ENCODE measurements around the gene TAS2R5. TPM values are rescaled to one million over a fixed set of nuclear protein-coding genes. Genes with fewer than 3 reads are reported as not detected.

The TAS2R5 gene
- total RNA-seq, 2 donors from 2014 or later = 0.59 TPM; not detected in 1

DNA sequence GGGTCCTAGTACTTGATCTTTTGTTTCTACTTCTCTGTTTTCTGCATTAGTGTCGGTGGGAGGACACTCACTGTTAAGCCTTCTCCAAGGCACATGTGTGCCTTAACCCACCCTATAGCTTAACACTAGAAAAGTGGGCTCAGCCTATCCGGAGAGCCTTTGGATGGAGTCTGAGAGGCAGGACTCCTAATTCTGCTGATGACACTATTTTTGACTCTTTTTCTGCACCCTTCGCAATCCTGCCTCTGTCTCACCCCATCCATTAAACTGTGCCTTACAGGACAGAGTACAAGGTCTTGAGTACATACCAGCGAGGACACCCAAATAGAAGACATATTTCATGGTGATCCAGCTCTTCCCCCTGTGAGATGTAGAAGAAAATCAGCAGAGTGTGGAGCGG is 50.7 kb downstream of the TAS2R5 start:
- no peaks in the 10 kb centered on the region for H3K27me3 ChIP-seq
- H3K4me3 ChIP-seq = no peak overlapping the region
- no peaks in the 10 kb centered on the region for H3K4me1 ChIP-seq
- H3K9me3 ChIP-seq = no peaks in the 10 kb centered on the region
- H3K36me3 ChIP-seq = no peaks in the 10 kb centered on the region
- DNase-seq (ENCODE audit: low spot score) = no peak
- TF ChIP-seq, protein P1, sequence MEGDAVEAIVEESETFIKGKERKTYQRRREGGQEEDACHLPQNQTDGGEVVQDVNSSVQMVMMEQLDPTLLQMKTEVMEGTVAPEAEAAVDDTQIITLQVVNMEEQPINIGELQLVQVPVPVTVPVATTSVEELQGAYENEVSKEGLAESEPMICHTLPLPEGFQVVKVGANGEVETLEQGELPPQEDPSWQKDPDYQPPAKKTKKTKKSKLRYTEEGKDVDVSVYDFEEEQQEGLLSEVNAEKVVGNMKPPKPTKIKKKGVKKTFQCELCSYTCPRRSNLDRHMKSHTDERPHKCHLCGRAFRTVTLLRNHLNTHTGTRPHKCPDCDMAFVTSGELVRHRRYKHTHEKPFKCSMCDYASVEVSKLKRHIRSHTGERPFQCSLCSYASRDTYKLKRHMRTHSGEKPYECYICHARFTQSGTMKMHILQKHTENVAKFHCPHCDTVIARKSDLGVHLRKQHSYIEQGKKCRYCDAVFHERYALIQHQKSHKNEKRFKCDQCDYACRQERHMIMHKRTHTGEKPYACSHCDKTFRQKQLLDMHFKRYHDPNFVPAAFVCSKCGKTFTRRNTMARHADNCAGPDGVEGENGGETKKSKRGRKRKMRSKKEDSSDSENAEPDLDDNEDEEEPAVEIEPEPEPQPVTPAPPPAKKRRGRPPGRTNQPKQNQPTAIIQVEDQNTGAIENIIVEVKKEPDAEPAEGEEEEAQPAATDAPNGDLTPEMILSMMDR (IDR thresholded peaks at IDR 0.05) = no peak
- H3K27ac ChIP-seq = no peak overlapping the region

Other genes with a start within 250 kb of the TAS2R5 start
- gene AGK, start 238.8 kb upstream of the TAS2R5 start, total RNA-seq = 10 to 100 TPM; 24.2 to 41.9 TPM
- 10 to 100 TPM in 1 of 2 donors, 1 to 10 TPM in 1; 6.5 to 10.6 TPM for gene DENND11, start 88.1 kb upstream of the TAS2R5 start, total RNA-seq
- not detected for gene WEE2, start 81.9 kb upstream of the TAS2R5 start, total RNA-seq
- gene SSBP1, start 51.9 kb upstream of the TAS2R5 start, total RNA-seq = 100 to 1,000 TPM; 102 to 119 TPM
- not detected for gene TAS2R3, start 26.1 kb upstream of the TAS2R5 start, total RNA-seq
- gene TAS2R4, start 13.5 kb upstream of the TAS2R5 start, total RNA-seq = under 1 TPM in 1 of 2 donors, not detected in 1; 0.31 TPM
- not detected for gene PRSS37, start 51.3 kb downstream of the TAS2R5 start, total RNA-seq
- not detected for gene OR9A4, start 126.2 kb downstream of the TAS2R5 start, total RNA-seq
- 1 to 10 TPM; 1.0 to 1.7 TPM for gene CLEC5A, start 156.8 kb downstream of the TAS2R5 start, total RNA-seq
- not detected for gene TAS2R38, start 183.6 kb downstream of the TAS2R5 start, total RNA-seq
- gene MGAM, start 205.7 kb downstream of the TAS2R5 start, total RNA-seq = 1 to 10 TPM in 1 of 2 donors, under 1 TPM in 1; 0.30 to 1.5 TPM

Data from right atrium auricular region (tissue), 2 donors.